Measurements from ENCODE around the gene TRIM68.

DNA sequence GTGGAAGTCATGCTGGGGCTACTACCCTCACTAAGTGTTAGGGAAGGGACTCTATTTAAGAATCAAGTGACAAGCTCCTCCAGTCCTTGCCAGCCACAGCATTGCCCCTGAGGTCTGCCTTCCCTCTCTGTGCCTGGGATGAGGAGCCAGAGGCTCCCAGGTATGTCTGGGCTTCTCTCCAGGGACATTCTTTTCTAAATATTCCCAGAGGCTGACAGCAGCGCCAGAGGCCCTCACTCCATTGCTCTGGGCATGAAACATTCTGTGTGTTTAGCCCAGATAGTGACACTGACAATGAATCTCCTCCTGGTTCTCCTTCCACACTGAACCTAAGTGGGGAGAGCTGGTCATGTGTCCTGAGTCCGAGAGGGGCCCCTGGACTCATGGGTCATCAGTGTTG, 37.9 kb upstream of the TRIM68 start:
- TF ChIP-seq, protein P1, sequence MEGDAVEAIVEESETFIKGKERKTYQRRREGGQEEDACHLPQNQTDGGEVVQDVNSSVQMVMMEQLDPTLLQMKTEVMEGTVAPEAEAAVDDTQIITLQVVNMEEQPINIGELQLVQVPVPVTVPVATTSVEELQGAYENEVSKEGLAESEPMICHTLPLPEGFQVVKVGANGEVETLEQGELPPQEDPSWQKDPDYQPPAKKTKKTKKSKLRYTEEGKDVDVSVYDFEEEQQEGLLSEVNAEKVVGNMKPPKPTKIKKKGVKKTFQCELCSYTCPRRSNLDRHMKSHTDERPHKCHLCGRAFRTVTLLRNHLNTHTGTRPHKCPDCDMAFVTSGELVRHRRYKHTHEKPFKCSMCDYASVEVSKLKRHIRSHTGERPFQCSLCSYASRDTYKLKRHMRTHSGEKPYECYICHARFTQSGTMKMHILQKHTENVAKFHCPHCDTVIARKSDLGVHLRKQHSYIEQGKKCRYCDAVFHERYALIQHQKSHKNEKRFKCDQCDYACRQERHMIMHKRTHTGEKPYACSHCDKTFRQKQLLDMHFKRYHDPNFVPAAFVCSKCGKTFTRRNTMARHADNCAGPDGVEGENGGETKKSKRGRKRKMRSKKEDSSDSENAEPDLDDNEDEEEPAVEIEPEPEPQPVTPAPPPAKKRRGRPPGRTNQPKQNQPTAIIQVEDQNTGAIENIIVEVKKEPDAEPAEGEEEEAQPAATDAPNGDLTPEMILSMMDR (IDR thresholded peaks at IDR 0.05) = no peak
- no peak for TF ChIP-seq POLR2A (IDR thresholded peaks at IDR 0.05)

Measured in Peyer's patch (tissue), 4 donors.